GM12872 (cell line): ENCODE results near the gene EZR.

ENCODE experiments used
- CTCF ChIP-seq: IDR thresholded peaks from 3 replicates; pipeline ENCODE4 v1.5.1; 2011; ENCODE audit warnings: low read depth, mild to moderate bottlenecking, low read length, moderate library complexity; ENCODE audit not compliant: insufficient read depth

EZR gene

GRCh38 chr6:158743033-158743651, 76.0 kb downstream of the EZR start:
- no peak for TF ChIP-seq CTCF

- no peak for TF ChIP-seq CTCF
Measured at GRCh38 chr6:158739673-158740072, 79.5 kb downstream of the EZR start.

- TF ChIP-seq CTCF, result no peak
Measured at GRCh38 chr6:158737710-158738615, 81.2 kb downstream of the EZR start.

GRCh38 chr6:158737082-158737709, 82.0 kb downstream of the EZR start:
- TF ChIP-seq CTCF, result no peak

- no peak for TF ChIP-seq CTCF
Measured at GRCh38 chr6:158735009-158735408, 84.2 kb downstream of the EZR start.

GRCh38 chr6:158730541-158730907, 88.6 kb downstream of the EZR start:
- no peak for TF ChIP-seq CTCF

- no peak for TF ChIP-seq CTCF
Measured at GRCh38 chr6:158729906-158730540, 89.1 kb downstream of the EZR start.
